Left cardiac atrium (tissue), 4 donors: Measurements from ENCODE around the gene ALDH8A1. TPM values are rescaled to one million over a fixed set of nuclear protein-coding genes. Genes with fewer than 3 reads are reported as not detected.

Source experiments
- ATAC-seq, 2 donors: fragments of 200-7000 bp; cut with Tn5 transposase; one replicate each; pipeline ENCODE4 v1.9.1; 2020; ENCODE audit warnings: mild to moderate bottlenecking in 2 of 2, moderate library complexity in 2 of 2
- DNase-seq: peaks from one replicate; pipeline ENCODE4 v3.0.0-alpha.2; 2020
- intact Hi-C, 2 donors: fragments of 100-400 bp; cut with DNase I; formaldehyde crosslinking; loops; one replicate each; pipeline versions ENCODE4 v1.14.1 to v1.15.1; 2022 to 2023
- long read RNA-seq: library from polyadenylated mRNA; unstranded; transcript quantifications from one replicate; pipeline ENCODE4 v2.0.0, GENCODE V29; 2021
- total RNA-seq, 2 donors: library from RNA; stranded (reverse); fragmentation: NEBNext Ultra II Directional; extraction: Animal tissue kit (Norgen Biotek cat#: 25700); gene quantifications; one replicate each; pipeline ENCODE4 v1.2.1, GENCODE V29; 2021
- donor health status: DM: no; HTN: yes; CAD: no.
- donor health status: DM: no; HTN: yes; CAD: no; lungs with severe emphysema.
- donor health status: DM: yes; HTN: yes; CAD: no.
- donor health status: Dilated cardiomyopathy.

ALDH8A1 gene, protein sequence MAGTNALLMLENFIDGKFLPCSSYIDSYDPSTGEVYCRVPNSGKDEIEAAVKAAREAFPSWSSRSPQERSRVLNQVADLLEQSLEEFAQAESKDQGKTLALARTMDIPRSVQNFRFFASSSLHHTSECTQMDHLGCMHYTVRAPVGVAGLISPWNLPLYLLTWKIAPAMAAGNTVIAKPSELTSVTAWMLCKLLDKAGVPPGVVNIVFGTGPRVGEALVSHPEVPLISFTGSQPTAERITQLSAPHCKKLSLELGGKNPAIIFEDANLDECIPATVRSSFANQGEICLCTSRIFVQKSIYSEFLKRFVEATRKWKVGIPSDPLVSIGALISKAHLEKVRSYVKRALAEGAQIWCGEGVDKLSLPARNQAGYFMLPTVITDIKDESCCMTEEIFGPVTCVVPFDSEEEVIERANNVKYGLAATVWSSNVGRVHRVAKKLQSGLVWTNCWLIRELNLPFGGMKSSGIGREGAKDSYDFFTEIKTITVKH
- under 1 TPM; 0.41 to 0.55 TPM for total RNA-seq
- long read RNA-seq, result 0 reads

DNA sequence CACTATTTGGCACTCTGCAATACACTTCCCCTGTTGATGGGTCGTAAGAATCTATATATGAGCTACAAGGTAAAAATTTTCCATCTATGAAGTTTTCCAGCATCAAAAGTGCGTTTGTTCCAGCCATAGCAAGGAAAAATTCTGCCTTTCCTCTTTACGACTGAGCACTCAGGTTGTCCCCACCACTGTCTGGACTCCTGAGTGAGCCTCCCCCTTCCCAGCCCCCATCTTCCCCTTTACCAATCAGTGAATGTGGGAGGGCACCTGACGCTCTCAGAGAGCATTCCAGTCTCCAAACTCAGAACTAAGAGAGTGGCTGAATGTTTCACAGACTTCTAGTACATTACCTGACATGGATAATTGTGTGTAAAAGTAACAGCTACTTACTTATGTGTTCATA, at the start of gene ALDH8A1:
ALDH8A1 (minus strand) TSS at position 175 of the 400 bp plus-strand sequence; CDS start at position 127, 48 bp downstream.
- DNase-seq (no peak), ATAC-seq (no peak)
- intact Hi-C loops, result no loop called here

DNA sequence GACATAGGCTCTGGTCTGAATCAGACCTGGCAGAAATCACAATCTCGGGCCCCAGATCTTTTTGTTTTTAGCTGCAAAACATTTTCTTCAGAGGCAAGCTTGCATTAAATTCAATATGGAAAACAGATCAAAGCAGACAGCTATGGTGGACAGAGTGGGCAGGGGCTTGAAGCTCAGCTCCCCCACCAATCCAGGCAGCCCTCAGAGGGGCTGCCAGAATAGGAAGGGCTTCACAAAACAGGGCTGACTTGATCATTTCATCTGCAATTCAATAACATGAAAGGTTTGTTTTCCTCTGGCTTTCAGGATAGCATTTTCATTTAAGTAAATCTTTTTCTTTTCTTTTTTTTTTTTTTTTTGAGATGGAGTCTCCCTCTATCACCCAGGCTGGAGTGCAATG, 49.2 kb upstream of the ALDH8A1 start:
- intact Hi-C loops, result no loop called here
- DNase-seq, result no peak
- ATAC-seq, result no peak

DNA sequence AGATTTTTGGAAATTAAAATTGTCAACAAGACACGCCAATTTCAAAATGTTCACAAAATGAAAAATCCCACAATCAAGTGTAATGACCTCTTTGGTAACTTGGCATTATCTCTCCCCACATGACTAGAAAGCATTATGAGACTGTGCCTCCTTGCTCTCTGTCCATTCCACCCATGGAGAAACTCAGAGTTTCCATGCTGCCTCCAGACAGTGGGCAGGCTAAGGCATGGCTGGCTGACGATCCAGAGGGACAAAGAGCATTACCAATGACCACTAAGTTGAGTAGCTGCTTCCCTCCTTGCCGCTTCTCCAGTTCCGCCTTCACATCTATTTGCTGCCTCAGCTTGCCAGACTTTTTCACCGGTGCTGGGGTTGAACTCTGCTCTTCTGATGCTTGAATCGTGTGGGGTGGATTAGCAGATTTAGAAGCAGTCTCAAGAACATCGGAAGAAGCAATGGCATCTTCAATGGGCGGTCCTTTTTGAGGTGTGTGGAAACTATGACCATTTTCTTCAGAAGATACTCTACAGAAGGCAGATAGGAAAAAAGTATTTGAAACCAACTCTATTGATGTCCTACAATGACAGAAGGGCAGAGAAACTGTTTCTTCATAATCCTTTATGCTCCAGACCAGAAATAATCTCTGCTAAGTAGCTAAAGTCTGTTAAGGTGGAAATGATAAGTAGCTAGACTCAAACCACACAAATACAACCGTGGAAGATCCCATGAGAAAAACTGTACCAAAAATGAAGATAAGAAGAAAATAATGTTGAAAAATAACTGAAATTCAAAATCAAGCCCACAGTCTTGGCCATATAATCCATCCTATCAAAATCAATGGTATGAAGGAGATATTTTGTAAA, 47.5 kb upstream of the ALDH8A1 start:
- no peak for ATAC-seq
- intact Hi-C loops, result no loop called here
- DNase-seq, result no peak

DNA sequence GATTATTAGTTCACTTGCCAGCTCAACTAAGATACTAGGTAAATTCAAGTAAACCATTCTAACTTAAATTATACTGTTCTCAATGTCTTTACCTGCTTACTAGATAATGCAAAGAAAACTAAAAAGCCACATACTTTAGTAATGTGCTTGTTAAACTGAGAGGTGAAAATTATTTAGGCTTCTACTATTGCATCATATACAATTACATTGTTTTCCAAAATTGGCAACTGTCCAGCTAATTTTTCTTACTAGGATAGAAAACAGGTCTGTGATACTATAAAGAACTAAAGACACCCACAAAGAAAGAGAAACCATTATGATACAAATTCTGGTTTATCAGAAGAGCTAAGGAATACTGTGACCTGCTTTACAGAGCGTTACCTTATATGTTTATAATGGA, 45.6 kb upstream of the ALDH8A1 start:
- DNase-seq, result no peak
- ATAC-seq, result no peak
- intact Hi-C loops, result no loop called here

DNA sequence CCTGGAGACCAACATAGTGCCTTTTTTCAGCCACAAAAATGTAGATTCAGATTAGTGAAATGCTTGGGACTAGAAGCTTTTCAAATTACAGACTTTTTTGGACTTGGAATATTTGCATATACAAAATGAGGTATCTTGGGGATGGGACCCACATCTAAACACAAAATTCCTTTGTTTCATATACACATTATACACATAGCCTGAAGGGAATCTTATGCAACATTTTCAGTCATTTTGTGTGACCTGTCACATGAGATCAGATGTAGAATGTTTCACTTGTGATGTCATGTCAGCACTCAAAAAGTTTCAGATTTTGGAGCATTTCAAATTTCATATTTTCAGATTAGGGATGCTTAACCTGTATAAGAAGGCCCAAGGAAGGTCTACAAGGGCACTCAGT, 44.5 kb upstream of the ALDH8A1 start:
- no peak for ATAC-seq
- no peak for DNase-seq
- intact Hi-C loops, result no loop called here

DNA sequence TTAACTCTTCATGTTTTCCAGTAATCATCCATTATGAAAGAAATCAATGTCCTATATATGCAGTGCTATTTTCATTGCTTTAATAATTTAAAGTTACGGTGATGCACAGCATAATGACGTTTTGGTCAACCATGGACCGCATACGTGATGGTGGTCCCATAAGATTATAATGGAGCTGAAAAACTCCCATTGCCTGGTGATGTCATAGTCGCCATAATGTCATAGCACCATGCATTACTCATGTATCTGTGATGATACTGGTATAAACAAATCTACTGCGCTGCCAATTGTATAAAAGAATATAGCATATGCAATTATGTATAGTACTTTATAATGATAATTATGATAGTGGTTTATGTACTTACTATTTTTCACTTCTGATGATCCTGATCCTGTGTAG, 42.3 kb upstream of the ALDH8A1 start:
- intact Hi-C loops, result no loop called here
- no peak for DNase-seq
- no peak for ATAC-seq

DNA sequence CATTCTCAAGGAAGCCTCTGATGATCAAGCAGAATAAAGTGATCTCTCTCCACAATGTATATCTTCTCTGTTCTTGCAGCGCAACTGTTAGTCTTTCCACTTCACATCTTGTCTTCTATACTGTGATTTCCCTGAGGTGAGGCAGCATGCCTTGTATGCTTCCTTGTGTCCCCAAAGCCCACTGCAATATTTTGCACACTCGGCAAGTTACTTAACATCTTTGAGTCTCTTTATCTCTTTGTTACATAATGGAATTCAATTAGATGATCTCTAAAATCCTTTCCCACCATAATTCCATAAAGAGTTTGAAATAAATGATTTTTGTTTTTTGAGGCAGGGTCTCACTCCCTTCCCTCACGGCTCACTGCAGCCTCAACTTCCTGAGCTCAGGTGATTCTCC, 40.4 kb upstream of the ALDH8A1 start:
- intact Hi-C loops, result no loop called here
- ATAC-seq (no peak), DNase-seq (no peak)

DNA sequence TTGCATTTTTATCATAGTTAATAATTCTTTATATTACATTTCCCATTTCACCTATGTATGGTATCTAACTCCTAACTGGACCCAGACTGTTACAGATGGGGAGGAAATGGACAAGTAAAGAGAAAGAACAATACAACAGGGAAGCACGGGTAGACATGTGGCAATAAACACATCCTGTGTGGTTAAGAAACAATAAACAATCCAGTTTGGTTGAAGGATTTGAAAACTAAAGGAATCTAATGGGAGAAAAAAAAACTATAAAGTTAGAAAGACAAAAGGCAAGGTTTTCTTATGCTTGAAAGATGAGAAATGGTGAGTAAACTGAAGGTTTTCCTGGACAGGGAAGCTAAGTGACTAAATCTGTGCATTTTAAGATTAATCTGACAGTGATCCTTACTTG, 34.9 kb upstream of the ALDH8A1 start:
- DNase-seq (no peak), ATAC-seq (no peak)
- intact Hi-C loops, result no loop called here

DNA sequence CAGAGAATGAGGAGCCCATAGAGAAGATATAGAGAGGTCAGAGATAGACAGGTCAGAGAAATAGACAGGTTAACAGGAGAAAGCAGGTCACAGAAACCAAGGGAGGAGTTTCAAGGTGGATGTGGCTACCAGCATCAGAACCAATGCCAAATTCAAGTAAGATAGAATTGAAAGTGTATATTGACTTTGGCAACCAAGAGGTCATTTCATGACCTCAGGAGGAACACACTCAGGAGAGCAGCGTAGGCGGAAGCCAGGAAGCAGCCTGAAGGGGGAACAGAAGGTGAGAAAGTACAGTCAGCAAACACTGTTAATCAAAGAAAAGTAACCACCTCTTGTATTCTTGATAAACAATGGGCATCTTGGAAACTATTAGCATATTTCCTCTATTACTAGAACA, 33.9 kb upstream of the ALDH8A1 start:
- intact Hi-C loops, result no loop called here
- no peak for DNase-seq
- ATAC-seq, result no peak

DNA sequence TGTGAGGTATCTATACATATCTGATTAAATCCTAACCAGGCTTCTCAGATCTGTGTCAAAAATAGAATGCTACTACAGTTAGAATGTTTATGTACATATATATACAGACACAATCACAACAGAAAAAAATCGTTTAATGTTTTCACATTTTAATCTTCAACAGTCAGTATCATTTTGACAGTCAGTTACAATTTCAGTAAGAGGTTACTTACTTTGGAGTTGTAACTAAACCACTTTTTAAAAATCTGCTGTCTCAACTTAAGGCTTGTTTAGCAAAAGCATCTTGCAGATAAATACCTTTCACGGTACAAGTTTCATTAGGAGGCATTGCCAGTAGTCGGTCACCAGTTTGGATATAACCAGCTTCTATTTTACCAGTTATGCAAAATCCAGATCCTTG, 32.3 kb upstream of the ALDH8A1 start:
- ATAC-seq (no peak), DNase-seq (no peak)
- intact Hi-C loops, result no loop called here

DNA sequence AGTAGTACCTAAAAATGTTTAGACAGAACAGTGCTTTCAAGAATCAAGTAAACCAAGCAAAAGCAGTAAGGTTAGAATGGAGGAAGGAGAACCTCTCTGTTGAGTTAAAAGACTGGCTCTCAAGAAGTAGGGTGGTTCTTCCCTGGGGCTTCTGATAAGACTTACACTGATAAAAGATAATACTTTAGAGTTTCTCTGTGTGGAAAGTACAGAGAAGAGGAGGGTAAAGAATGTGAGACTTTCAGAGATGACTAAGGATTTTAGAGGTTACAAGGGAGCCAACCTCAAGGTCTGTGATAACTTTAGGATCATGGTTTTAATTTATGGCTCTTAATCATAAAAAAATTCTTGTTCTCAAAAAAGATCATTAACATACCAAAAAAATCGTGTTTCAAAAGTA, 30.9 kb upstream of the ALDH8A1 start:
- no peak for DNase-seq
- intact Hi-C loops, result no loop called here
- ATAC-seq, result no peak

DNA sequence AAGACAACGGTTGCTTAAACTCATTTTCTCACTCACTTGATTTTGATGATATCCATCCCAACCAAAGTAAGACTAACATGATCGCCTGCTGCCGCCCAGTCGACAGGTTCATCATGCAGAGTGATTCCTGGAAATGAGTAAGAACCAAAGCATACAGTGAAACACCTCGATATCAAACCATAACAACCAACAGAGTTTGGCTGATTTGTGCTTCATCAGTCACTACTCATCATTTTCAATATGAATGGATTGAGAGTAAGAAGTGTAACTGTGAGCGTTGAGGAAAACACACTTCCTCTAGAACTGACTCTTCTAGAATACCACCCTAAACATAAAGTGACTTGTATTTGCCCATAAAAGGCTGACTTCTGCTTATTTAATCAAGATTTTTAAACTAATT, 29.2 kb upstream of the ALDH8A1 start:
- ATAC-seq (no peak), DNase-seq (no peak)
- intact Hi-C loops, result no loop called here

DNA sequence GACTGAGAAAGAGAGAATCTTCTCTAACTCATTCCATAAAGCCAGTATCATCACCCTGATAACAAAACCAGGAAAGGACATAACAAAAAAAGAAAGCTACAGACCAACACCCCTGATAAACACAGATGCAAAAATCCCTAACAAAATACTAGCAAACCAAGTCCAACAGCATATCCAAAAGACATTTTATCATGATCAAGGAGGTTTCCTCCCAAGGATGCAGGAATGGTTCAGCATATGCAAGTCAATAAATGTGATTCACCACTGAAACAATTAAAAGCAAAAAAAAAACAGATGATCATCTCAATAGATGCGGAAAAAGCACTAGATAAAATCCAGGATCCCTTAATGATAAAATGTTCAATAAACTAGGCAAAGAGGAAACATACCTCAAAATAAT, 24.5 kb upstream of the ALDH8A1 start:
- ATAC-seq (no peak), DNase-seq (no peak)
- intact Hi-C loops, result no loop called here

DNA sequence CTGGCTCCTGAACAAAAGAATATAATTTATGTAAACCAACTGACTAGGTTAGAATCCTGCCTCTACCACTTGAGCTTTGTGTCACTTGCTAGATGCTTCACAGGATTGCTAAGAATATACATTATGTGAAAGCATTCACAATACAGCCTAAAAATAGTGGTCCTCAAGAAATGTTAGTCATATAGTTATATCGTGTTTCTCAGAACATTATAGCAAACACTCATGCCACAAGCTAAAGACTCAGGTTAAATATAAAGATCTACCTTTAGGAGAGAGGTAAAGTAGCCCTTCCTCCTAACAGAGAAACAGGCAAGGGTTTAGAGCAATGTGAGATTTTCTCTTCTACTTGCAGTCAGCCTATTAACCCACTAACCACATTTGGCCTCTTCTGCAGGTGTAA, 17.8 kb upstream of the ALDH8A1 start:
- intact Hi-C loops, result no loop called here
- ATAC-seq, result no peak
- no peak for DNase-seq

DNA sequence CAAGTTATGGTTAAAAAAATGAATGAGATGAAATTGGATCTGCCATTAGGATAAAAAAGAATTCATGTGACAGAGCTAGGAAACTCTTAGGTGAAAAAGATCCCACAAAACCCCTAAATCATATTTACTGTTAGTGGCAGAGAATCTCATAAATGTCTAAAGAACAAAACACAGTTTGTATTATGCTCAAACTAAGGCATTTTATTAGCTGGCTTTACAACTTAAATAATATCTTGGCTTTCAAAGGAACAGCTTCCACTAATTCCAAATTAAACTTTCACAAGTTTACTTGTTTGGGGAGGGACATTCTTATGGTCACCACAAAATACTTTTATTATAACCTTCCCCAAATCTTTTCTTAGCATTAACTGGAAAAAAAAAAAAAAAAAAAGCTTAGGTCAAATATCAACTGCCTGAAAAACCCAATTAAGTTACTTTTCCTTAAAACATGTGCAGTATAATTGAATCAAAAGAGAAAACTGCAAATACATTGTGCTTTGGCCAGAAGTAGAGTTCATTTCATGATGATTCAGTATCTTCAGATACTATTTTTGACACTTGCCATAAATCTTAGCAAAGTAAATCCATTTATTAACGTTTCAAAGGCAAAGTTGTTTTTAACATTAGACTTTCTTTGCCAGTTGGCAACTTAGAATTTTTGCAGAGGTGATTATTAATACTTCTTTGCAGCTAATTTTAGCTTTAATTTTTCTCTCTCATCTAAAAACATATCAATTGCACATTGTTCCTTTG, 14.7 kb upstream of the ALDH8A1 start:
- ATAC-seq, result no peak
- intact Hi-C loops, result no loop called here
- DNase-seq, result no peak

DNA sequence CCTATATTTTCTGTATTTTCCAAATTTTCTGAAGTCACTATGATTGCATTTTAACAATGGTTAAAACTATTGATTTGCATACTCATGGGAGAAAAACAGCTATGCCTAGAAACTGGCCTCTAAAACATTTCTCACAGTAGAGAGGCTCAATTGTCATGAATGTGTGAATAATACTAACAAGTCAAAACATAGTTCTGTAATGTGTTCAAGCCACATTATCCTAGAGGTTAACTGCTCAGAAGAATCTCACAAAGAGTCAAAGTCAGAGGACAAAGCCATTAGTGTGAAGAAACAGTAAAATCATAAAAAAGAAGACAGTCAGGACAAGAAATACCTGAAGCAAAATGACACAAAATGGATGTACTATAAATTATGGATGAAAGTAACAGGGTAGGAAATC, 12.5 kb upstream of the ALDH8A1 start:
- DNase-seq, result no peak
- intact Hi-C loops, result no loop called here
- ATAC-seq, result no peak

DNA sequence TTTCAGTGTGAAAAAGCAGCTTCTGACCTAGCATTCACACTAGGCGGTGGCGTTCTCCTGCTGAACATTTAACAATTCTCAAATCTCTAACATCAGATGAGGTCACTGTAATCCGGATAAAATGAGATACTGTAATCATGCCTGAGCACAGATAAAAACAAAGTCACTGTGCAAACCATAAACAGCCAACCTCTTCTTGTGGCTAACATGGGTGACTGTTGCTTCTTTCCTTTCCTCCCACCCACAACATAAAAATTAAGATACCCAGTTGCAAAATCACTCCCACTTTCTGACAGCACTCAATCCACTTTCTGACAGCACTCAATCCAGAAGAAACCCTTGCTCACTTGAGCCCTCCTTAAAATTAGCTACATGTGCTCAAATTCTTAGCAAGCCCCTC, 11.5 kb upstream of the ALDH8A1 start:
- DNase-seq (no peak), ATAC-seq (no peak)
- intact Hi-C loops, result no loop called here

DNA sequence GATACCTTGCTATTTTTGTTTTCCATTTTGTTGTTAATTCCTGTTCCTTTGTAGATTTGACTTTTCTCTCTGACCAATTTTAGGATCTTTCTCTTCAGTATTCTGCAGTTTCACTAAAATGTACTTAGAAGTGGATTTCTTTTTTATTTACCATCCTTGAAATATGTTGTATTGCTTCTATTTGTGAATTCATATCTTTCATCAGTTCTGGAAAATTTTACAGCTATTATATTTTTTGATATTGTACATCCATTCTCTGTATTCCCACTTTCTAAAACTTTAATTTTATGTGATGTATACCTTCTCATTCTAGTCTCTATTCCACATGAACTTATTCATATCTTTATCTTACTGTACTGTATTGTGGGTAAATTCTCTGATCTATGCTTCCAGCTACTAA, 9.7 kb upstream of the ALDH8A1 start:
- ATAC-seq (no peak), DNase-seq (no peak)
- intact Hi-C loops, result no loop called here

DNA sequence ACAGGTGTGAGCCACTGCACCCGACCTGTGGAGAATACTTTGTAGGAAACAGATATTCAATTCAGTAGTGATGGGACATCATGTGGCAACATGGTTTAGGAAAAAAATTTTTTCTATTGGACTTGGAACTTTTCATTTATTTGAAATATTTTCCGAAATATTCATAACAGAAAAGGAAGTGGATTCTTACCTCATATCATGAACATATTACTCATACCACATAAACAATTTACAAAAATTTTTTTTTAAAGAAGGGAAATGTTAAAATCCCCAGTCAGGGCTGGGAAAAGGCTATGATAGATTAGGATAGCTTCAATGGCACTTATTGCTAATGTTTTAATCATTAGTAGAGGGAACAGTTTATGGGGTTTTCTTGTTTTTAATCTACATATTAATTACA, 6.8 kb upstream of the ALDH8A1 start:
- intact Hi-C loops, result no loop called here
- DNase-seq (no peak), ATAC-seq (no peak)

DNA sequence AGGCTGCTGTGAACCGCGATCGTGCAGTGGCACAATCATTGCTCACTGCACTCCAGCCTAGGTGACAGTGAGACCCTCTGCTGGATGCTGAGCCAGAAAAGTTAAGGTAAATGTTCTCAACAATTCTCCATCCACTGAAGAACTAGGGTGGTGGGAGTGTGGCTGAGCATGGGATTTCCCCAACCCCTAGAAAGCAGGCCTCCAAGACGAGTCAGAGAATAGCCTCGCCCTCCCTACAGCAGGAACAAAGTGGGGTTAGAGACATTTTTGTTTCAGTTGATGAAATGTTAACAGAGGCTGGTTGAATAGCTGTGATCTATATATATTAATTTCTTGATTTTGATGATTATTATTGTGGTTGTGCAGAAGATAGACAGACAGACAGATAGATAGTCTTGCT, 6.1 kb upstream of the ALDH8A1 start:
- no peak for DNase-seq
- no peak for ATAC-seq
- intact Hi-C loops, result no loop called here
